NCI-H460 (cell line): ENCODE results near the gene RHBDD3. TPM values are rescaled to one million over a fixed set of nuclear protein-coding genes. Genes with fewer than 3 reads are reported as not detected.

ENCODE experiments used
- DNase-seq: peaks from one replicate; pipeline ENCODE4 v3.0.0-alpha.2; 2016; ENCODE audit warnings: low read depth; ENCODE audit errors: extremely low read depth
- total RNA-seq: library from RNA; depleted of rRNA; stranded (reverse); fragments of >200 nt; shearing (Covaris generic); gene quantifications from 2 replicates; pipeline ENCODE4 v1.2.3, GENCODE V29; 2014

The RHBDD3 gene
- total RNA-seq, 1 experiment from 2014 or later: 21.6 TPM

GRCh38 chr22:29306835-29307595, 39.2 kb upstream of the RHBDD3 start:
- DNase-seq: peak; percentile 61

- DNase-seq: peak; percentile 51
Measured at GRCh38 chr22:29306175-29306834, 38.5 kb upstream of the RHBDD3 start, which contains the start of gene GAS2L1. Gene GAS2L1 (plus strand): TSS chr22:29306650. CDS start chr22:29308106, 1,456 bp downstream.

- DNase-seq: no peak
Measured at GRCh38 chr22:29305836-29306174, 38.0 kb upstream of the RHBDD3 start.

- DNase-seq: no peak
Measured at GRCh38 chr22:29302681-29303465, 35.1 kb upstream of the RHBDD3 start.

- DNase-seq: no peak
Measured at GRCh38 chr22:29302402-29302680, 34.6 kb upstream of the RHBDD3 start.

- no peak for DNase-seq
Measured at GRCh38 chr22:29301716-29302401, 34.1 kb upstream of the RHBDD3 start.

GRCh38 chr22:29300807-29301601, 33.2 kb upstream of the RHBDD3 start:
- DNase-seq: no peak

- no peak for DNase-seq
Measured at GRCh38 chr22:29300467-29300806, 32.7 kb upstream of the RHBDD3 start.

- no peak for DNase-seq
Measured at GRCh38 chr22:29299136-29299900, 31.5 kb upstream of the RHBDD3 start.

GRCh38 chr22:29298641-29299040, 30.9 kb upstream of the RHBDD3 start:
- no peak for DNase-seq

GRCh38 chr22:29292379-29292778, 24.6 kb upstream of the RHBDD3 start:
- no peak for DNase-seq

GRCh38 chr22:29291215-29291614, 23.4 kb upstream of the RHBDD3 start:
- no peak for DNase-seq

GRCh38 chr22:29290061-29290460, 22.3 kb upstream of the RHBDD3 start:
- no peak for DNase-seq

- no peak for DNase-seq
Measured at GRCh38 chr22:29288837-29289236, 21.1 kb upstream of the RHBDD3 start.

GRCh38 chr22:29284196-29284595, 16.4 kb upstream of the RHBDD3 start:
- no peak for DNase-seq

GRCh38 chr22:29277927-29278326, 10.1 kb upstream of the RHBDD3 start:
- DNase-seq: no peak

GRCh38 chr22:29275819-29276565, 8.2 kb upstream of the RHBDD3 start:
- no peak for DNase-seq

GRCh38 chr22:29275167-29275566, 7.4 kb upstream of the RHBDD3 start:
- DNase-seq: no peak

- no peak for DNase-seq
Measured at GRCh38 chr22:29272624-29273023, 4.8 kb upstream of the RHBDD3 start.
